Neutrophil (primary cell): ENCODE measurements around the gene FSTL4.

Experiments used
- H3K27ac ChIP-seq: fragments of 200-600 bp; sonication (generic); 2 replicates; pipeline ENCODE4 v1.5.1; 2016; ENCODE audit warnings: mild to moderate bottlenecking, moderate library complexity
- H3K27me3 ChIP-seq: fragments of 200-600 bp; sonication (generic); 2 replicates; pipeline ENCODE4 v1.6.0; 2016; ENCODE audit warnings: mild to moderate bottlenecking
- H3K36me3 ChIP-seq: fragments of 200-600 bp; sonication (generic); 2 replicates; pipeline ENCODE4 v1.5.1; 2017
- H3K4me1 ChIP-seq, 2 experiments: fragments of 200-600 bp in 1 of 2; sonication (generic) in 1 of 2; 1 replicate in 1 of 2; 2 replicates in 1 of 2; pipeline versions ENCODE4 v1.5.1 to v1.6.1; 2013 to 2016; ENCODE audit warnings: low read depth in 1 of 2, low read length in 1 of 2, mild to moderate bottlenecking in 1 of 2, moderate library complexity in 1 of 2; ENCODE audit not compliant: control insufficient read depth in 1 of 2, insufficient read depth in 1 of 2
- H3K4me3 ChIP-seq, 2 experiments: fragments of 200-600 bp in 1 of 2; sonication (generic) in 1 of 2; 1 replicate in 1 of 2; 2 replicates in 1 of 2; pipeline ENCODE4 v1.5.1; 2013 to 2016; ENCODE audit warnings: low read depth in 1 of 2, low read length in 1 of 2, mild to moderate bottlenecking in 1 of 2, moderate library complexity in 1 of 2
- H3K9me3 ChIP-seq: fragments of 200-600 bp; sonication (generic); 2 replicates; pipeline ENCODE4 v1.5.1; 2016
- CTCF ChIP-seq: fragments of 200-600 bp; sonication (generic); IDR thresholded peaks from 2 replicates; pipeline ENCODE4 v1.5.1; 2016; ENCODE audit warnings: antibody characterized with exemption

The FSTL4 gene

DNA sequence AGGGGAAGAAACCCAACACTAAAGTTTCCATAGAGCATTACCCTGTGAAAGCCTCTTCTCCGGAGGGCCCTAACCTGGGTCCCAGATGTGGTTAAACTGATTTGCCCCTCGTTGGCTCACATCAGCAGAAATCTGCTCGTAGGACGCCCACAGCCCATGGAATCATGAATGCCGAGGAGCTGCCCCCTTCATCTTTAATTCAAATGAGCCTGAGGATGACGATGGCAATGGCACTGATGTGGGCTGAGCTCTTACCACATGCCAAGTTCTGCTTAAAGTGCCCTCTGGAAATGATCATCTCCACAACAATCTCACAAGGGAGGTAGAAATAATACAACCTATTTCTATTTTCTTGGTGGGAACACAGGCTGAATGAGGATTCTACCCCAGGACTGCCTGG is 183.3 kb downstream of the FSTL4 start:
- Histone ChIP-seq H3K4me1 (no peaks in the 10 kb centered on the region), H3K4me3 (no peak overlapping the region), H3K27me3 (peaks cover 50% of the 10 kb centered on the region), H3K36me3 (no peaks in the 10 kb centered on the region), H3K27ac (no peak overlapping the region), H3K9me3 (no peaks in the 10 kb centered on the region)
- no peak for TF ChIP-seq CTCF

DNA sequence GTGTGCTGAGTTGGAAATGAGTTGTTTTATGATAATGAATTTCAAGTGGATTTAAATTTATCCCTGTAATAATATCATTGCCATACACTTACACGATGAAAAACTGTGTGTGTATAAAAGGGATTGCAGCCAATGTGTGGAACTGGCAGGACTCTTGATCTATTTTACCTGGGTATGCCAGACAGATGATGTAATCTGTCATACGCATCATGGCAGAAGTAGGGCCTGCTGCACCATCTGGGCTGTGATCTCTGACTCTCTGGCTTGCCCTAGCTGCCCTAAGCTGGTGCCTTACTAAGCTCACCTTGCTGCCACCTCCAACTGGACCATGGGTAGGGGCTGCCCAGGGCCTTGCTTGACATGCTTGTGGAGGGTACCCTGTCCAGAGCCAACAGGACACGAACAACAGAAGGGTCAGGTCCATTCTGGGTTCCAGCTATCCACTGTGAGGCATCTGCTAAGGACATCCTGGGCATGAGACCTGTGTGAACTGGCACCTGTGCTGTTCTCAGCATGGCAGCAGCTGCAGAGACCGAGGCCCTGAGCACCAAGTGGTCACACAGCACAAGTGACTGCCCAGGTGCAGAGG is 184.2 kb downstream of the FSTL4 start:
- H3K27me3 ChIP-seq = peaks cover 41% of the 10 kb centered on the region
- no peaks in the 10 kb centered on the region for H3K9me3 ChIP-seq
- TF ChIP-seq CTCF = no peak

GRCh38 chr5:133427121-133427777 is 185.1 kb downstream of the FSTL4 start:
- H3K4me1 ChIP-seq = no peaks in the 10 kb centered on the region
- H3K4me3 ChIP-seq = no peak overlapping the region
- H3K9me3 ChIP-seq = no peaks in the 10 kb centered on the region
- H3K27me3 ChIP-seq = peaks cover 32% of the 10 kb centered on the region
- H3K36me3 ChIP-seq = no peaks in the 10 kb centered on the region
- no peak overlapping the region for H3K27ac ChIP-seq
- TF ChIP-seq CTCF = no peak

More for the DNA sequence above, 184.2 kb downstream of the FSTL4 start:
- Histone ChIP-seq H3K4me3 (no peak overlapping the region), H3K27ac (no peak overlapping the region), H3K4me1 (no peaks in the 10 kb centered on the region), H3K36me3 (no peaks in the 10 kb centered on the region)

GRCh38 chr5:133426264-133426663 is 186.1 kb downstream of the FSTL4 start:
- no peaks in the 10 kb centered on the region for H3K9me3 ChIP-seq
- peaks cover 26% of the 10 kb centered on the region for H3K27me3 ChIP-seq
- no peaks in the 10 kb centered on the region for H3K4me1 ChIP-seq
- H3K27ac ChIP-seq = no peak overlapping the region
- H3K36me3 ChIP-seq = no peaks in the 10 kb centered on the region
- no peak overlapping the region for H3K4me3 ChIP-seq
- TF ChIP-seq CTCF = no peak

DNA sequence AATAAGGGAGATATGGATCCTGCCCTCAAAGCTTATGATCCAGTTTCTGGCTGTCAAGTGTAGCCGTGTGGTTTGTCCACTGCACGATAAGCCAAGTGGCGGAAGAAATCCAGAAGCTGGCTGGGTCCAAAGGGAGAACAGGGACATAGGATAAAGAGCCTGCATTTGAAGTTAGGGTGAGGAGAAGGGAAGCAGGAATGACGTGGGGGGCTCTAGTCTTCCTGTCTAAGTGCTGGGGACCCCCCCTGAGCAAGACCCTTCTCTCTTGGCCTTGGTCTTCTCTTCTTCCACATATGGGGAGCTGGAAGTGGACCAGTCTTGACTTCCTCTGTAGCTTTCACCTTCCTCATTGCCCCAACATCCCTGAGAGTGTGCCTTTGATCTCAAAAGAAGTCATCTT is 186.6 kb downstream of the FSTL4 start:
- no peak for TF ChIP-seq CTCF

More for the DNA sequence above, 186.6 kb downstream of the FSTL4 start:
- Histone ChIP-seq H3K4me1 (no peaks in the 10 kb centered on the region), H3K9me3 (no peaks in the 10 kb centered on the region), H3K4me3 (no peak overlapping the region), H3K27ac (no peak overlapping the region), H3K27me3 (peaks cover 22% of the 10 kb centered on the region), H3K36me3 (no peaks in the 10 kb centered on the region)
